ENCODE results near the gene VASH2.
A peak's percentile ranks its signal among the peaks of the same experiment; 100 is the strongest.
"Not testable (repeated sequence)": the region's sequence is repeated elsewhere in the genome, so short reads cannot be mapped to it uniquely, and the experiment has no call there.

VASH2 gene

DNA sequence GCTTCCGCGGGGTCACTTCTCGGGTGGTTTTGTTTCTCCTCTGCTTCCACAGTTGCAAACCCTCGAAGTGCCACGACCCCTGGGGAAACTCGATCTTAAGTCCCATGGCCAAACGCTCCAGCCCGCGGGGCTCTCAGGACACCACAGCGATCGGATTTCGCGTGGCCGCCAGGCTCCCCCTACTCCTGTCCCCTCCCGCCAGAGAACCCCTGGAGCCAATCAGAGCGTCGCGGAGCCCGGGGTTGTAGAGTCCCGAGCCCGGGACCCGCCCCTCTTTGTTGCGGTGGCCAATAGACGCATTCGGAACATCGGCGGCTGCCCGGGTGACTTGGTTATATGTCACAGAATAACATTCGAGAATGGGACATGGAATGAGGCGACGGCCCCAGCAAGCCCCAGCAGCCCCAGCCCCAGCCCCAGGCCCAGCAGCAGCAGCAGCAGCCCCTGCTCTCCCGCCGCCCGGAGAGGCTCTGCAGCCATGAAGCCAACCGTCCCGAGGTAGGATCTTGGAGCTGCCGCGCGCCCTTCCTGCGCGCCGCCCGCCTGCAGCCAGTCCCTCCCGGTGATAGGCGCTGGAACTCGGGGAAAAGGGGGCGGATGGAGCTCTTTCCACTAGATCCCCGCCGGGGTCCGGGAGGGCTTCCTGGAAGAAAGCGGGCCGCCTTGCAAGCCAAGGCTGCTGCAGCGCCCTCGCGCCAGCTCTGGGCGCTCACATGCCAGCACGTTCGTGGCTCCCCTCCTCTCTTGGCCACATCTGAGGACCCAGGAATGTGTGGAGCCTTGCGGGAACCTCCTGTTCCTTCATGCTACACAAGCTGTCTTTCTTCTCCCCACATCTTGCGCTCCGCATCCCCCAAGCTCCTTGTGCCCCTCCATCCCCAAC lies at the start of gene VASH2:
Gene VASH2, plus strand, starts transcription at position 299 of the 883 bp plus-strand sequence. CDS start 1,002 bp downstream, outside the sequence.
- no peaks in the 10 kb centered on the region for H3K9me3 ChIP-seq (ENCODE audit: low read length)
- H3K27me3 ChIP-seq (ENCODE audit: control insufficient read depth in 1 of 2, insufficient read depth in 2 of 2, low read length in 2 of 2), result peaks cover 0 to 14% of the 10 kb centered on the region in 2 donors
- H3K27ac ChIP-seq (ENCODE audit: low read depth, low read length), result no peak within 1 kb of the TSS
- H3K4me3 ChIP-seq (ENCODE audit: low read depth in 1 of 2, low read length in 2 of 2), result peak within 1 kb of the TSS; percentile 52 to 57
- H3K9ac ChIP-seq (ENCODE audit: low read length), result no peak within 1 kb of the TSS
- no peaks in the 10 kb centered on the region for H3K36me3 ChIP-seq (ENCODE audit: insufficient read depth, low read length)
- no peaks in the 10 kb centered on the region for H3K4me1 ChIP-seq (ENCODE audit: insufficient read depth, low read length)

DNA sequence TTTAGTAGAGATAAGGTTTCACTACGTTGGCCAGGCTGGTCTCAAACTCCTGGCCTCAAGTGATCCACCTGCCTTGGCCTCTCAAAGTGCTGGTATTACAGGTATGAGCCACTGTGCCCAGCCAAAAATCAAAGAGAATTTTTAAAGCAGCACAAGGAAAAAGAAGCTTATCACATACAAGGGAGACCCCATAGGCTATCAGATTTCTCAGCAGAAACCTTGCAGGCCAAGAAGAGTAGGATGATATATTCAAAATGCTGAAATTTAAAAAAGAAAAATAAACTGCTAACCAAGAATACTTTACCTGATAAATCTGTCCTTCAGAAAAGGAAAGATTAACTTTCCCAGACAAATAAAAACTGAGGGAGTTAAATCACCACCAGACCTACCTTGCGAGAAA lies 49.1 kb upstream of the VASH2 start:
- H3K9ac ChIP-seq (ENCODE audit: low read length), result no peak overlapping the region

GRCh38 chr1:212902054-212902453 lies 48.3 kb upstream of the VASH2 start:
- H3K27ac ChIP-seq (ENCODE audit: low read depth, low read length), result no peak overlapping the region
- H3K4me3 ChIP-seq (ENCODE audit: low read depth in 1 of 2, low read length in 2 of 2), result no peak overlapping the region
- H3K9ac ChIP-seq (ENCODE audit: low read length), result no peak overlapping the region
- no peaks in the 10 kb centered on the region for H3K4me1 ChIP-seq (ENCODE audit: insufficient read depth, low read length)
- no peaks in the 10 kb centered on the region for H3K27me3 ChIP-seq (ENCODE audit: control insufficient read depth in 1 of 2, insufficient read depth in 2 of 2, low read length in 2 of 2)
- H3K9me3 ChIP-seq (ENCODE audit: low read length), result no peaks in the 10 kb centered on the region
- no peaks in the 10 kb centered on the region for H3K36me3 ChIP-seq (ENCODE audit: insufficient read depth, low read length)

More for the DNA sequence above, 49.1 kb upstream of the VASH2 start:
- H3K4me3 ChIP-seq (ENCODE audit: low read depth in 1 of 2, low read length in 2 of 2), result no peak overlapping the region
- no peaks in the 10 kb centered on the region for H3K27me3 ChIP-seq (ENCODE audit: control insufficient read depth in 1 of 2, insufficient read depth in 2 of 2, low read length in 2 of 2)
- H3K36me3 ChIP-seq (ENCODE audit: insufficient read depth, low read length), result peaks cover 2% of the 10 kb centered on the region
- H3K4me1 ChIP-seq (ENCODE audit: insufficient read depth, low read length), result no peaks in the 10 kb centered on the region
- no peaks in the 10 kb centered on the region for H3K9me3 ChIP-seq (ENCODE audit: low read length)
- no peak overlapping the region for H3K27ac ChIP-seq (ENCODE audit: low read depth, low read length)

DNA sequence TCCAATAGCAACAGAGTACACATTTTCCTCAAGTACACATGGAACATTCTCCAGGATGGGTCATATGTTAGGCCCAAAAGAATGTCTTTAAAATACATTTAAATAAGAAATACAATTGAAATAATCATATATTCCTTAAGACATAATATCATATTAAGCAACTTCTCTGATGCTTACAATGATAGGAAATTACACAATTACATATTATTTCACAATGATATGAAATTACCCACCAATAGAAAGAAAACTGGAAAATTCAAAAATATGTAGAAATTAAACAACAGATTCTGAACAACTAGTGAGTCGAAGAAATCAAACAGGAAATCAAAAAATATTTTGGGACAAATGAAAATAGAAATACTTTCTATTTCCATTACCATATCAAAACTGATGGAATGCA lies 46.7 kb upstream of the VASH2 start:
- no peak overlapping the region for H3K4me3 ChIP-seq (ENCODE audit: low read depth in 1 of 2, low read length in 2 of 2)
- no peak overlapping the region for H3K9ac ChIP-seq (ENCODE audit: low read length)
- no peaks in the 10 kb centered on the region for H3K27me3 ChIP-seq (ENCODE audit: control insufficient read depth in 1 of 2, insufficient read depth in 2 of 2, low read length in 2 of 2)
- no peak overlapping the region for H3K27ac ChIP-seq (ENCODE audit: low read depth, low read length)
- H3K4me1 ChIP-seq (ENCODE audit: insufficient read depth, low read length), result no peaks in the 10 kb centered on the region
- no peaks in the 10 kb centered on the region for H3K9me3 ChIP-seq (ENCODE audit: low read length)
- no peaks in the 10 kb centered on the region for H3K36me3 ChIP-seq (ENCODE audit: insufficient read depth, low read length)

DNA sequence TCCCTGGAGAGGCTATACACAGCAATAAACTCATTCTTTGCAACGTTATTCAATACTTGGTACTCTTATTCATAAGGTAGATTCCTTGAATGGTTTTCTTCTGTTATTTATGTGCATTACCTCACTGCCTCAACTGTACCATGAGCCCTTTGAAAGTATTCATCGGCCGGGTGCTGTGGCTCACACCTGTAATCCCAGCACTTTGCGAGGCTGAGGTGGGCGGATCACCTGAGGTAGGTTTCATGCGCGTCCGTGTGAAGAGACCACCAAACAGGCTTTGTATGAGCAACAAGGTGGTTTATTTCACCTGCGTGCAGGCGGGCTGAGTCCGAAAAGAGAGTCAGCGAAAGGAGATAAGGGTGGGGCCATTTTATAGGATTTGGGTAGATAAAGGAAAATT lies 42.3 kb upstream of the VASH2 start:
- not testable (repeated sequence) for H3K27me3 ChIP-seq (ENCODE audit: control insufficient read depth in 1 of 2, insufficient read depth in 2 of 2, low read length in 2 of 2); H3K27ac ChIP-seq (ENCODE audit: low read depth, low read length); H3K36me3 ChIP-seq (ENCODE audit: insufficient read depth, low read length); H3K4me3 ChIP-seq (ENCODE audit: low read depth in 1 of 2, low read length in 2 of 2); H3K9ac ChIP-seq (ENCODE audit: low read length); H3K9me3 ChIP-seq (ENCODE audit: low read length); H3K4me1 ChIP-seq (ENCODE audit: insufficient read depth, low read length)

DNA sequence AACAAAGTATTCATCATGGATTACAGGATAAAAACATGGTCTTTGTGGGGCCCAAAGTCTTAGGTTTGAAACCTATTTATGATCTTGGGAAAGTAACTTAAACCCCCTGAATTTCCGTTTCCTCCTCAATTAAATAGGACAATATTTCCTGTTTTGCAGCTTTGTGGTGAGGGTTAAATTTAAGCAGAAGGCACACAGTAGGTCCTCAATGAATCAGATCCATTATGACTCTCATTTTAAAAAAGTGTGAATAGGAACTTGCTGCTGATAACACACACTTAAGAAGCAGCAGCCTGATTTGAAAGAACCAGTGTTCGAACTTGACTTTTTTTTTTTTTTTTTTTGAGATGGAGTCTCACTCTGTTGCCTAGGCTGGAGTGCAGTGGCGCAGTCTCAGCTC lies 41.4 kb upstream of the VASH2 start:
- H3K27me3 ChIP-seq (ENCODE audit: control insufficient read depth in 1 of 2, insufficient read depth in 2 of 2, low read length in 2 of 2), result no peaks in the 10 kb centered on the region
- H3K4me1 ChIP-seq (ENCODE audit: insufficient read depth, low read length), result no peaks in the 10 kb centered on the region
- H3K9me3 ChIP-seq (ENCODE audit: low read length), result no peaks in the 10 kb centered on the region
- no peaks in the 10 kb centered on the region for H3K36me3 ChIP-seq (ENCODE audit: insufficient read depth, low read length)
- H3K4me3 ChIP-seq (ENCODE audit: low read depth in 1 of 2, low read length in 2 of 2), result no peak overlapping the region
- H3K27ac ChIP-seq (ENCODE audit: low read depth, low read length), result no peak overlapping the region
- H3K9ac ChIP-seq (ENCODE audit: low read length), result no peak overlapping the region

GRCh38 chr1:212909652-212910063 lies 40.7 kb upstream of the VASH2 start:
- H3K36me3 ChIP-seq (ENCODE audit: insufficient read depth, low read length), result no peaks in the 10 kb centered on the region
- H3K27me3 ChIP-seq (ENCODE audit: control insufficient read depth in 1 of 2, insufficient read depth in 2 of 2, low read length in 2 of 2), result no peaks in the 10 kb centered on the region
- no peaks in the 10 kb centered on the region for H3K4me1 ChIP-seq (ENCODE audit: insufficient read depth, low read length)
- H3K27ac ChIP-seq (ENCODE audit: low read depth, low read length), result no peak overlapping the region
- H3K9me3 ChIP-seq (ENCODE audit: low read length), result no peaks in the 10 kb centered on the region
- H3K9ac ChIP-seq (ENCODE audit: low read length), result no peak overlapping the region
- H3K4me3 ChIP-seq (ENCODE audit: low read depth in 1 of 2, low read length in 2 of 2), result no peak overlapping the region

DNA sequence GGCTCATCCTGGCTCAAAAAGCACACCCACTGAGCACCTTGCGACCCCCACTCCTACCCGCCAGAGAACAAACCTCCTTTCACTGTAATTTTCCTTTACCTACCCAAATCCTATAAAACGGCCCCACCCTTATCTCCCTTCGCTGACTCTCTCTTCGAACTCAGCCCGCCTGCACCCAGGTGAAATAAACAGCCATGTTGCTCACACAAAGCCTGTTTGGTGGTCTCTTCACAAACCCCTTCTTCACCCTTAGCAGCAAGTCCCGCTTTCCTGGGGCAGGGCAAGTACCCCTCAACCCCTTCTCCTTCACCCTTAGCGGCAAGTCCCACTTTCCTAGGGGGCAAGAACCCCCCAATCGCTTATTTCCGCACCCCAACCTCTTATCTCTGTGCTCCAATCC lies 40.1 kb upstream of the VASH2 start:
- H3K9me3 ChIP-seq (ENCODE audit: low read length); H3K4me3 ChIP-seq (ENCODE audit: low read depth in 1 of 2, low read length in 2 of 2); H3K27ac ChIP-seq (ENCODE audit: low read depth, low read length); H3K27me3 ChIP-seq (ENCODE audit: control insufficient read depth in 1 of 2, insufficient read depth in 2 of 2, low read length in 2 of 2); H3K4me1 ChIP-seq (ENCODE audit: insufficient read depth, low read length); H3K9ac ChIP-seq (ENCODE audit: low read length); H3K36me3 ChIP-seq (ENCODE audit: insufficient read depth, low read length): not testable (repeated sequence)

DNA sequence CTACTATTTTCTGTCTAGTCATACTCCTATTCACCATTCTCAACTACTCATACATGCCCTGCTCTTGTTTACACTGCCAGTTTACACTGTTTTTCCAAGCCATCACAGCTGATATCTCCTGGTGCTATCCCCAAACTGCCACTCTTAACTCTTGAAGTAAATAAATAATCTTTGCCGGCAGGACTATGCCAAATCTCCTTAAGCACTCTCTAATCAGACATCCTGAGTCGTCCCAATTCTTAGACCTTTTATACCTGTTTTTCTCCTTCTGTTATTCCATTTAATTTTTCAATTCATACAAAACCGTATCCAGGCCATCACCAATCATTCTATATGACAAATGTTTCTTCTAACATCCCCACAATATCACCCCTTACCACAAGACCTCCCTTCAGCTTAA lies 36.7 kb upstream of the VASH2 start:
- not testable (repeated sequence) for H3K4me1 ChIP-seq (ENCODE audit: insufficient read depth, low read length); H3K9ac ChIP-seq (ENCODE audit: low read length); H3K27ac ChIP-seq (ENCODE audit: low read depth, low read length); H3K4me3 ChIP-seq (ENCODE audit: low read depth in 1 of 2, low read length in 2 of 2); H3K36me3 ChIP-seq (ENCODE audit: insufficient read depth, low read length); H3K27me3 ChIP-seq (ENCODE audit: control insufficient read depth in 1 of 2, insufficient read depth in 2 of 2, low read length in 2 of 2); H3K9me3 ChIP-seq (ENCODE audit: low read length)

DNA sequence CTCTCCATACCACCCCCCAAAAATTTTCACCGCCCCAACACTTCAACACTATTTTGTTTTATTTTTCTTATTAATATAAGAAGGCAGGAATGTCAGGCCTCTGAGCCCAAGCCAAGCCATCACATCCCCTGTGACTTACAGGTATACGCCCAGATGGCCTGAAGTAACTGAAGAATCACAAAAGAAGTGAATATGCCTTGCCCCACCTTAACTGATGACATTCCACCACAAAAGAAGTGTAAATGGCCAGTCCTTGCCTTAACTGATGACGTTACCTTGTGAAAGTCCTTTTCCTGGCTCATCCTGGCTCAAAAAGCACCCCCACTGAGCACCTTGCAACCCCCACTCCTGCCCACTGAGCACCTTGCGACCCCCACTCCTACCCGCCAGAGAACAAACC lies 36.2 kb upstream of the VASH2 start:
- not testable (repeated sequence) for H3K9me3 ChIP-seq (ENCODE audit: low read length); H3K27me3 ChIP-seq (ENCODE audit: control insufficient read depth in 1 of 2, insufficient read depth in 2 of 2, low read length in 2 of 2); H3K4me1 ChIP-seq (ENCODE audit: insufficient read depth, low read length); H3K36me3 ChIP-seq (ENCODE audit: insufficient read depth, low read length); H3K4me3 ChIP-seq (ENCODE audit: low read depth in 1 of 2, low read length in 2 of 2); H3K27ac ChIP-seq (ENCODE audit: low read depth, low read length); H3K9ac ChIP-seq (ENCODE audit: low read length)

DNA sequence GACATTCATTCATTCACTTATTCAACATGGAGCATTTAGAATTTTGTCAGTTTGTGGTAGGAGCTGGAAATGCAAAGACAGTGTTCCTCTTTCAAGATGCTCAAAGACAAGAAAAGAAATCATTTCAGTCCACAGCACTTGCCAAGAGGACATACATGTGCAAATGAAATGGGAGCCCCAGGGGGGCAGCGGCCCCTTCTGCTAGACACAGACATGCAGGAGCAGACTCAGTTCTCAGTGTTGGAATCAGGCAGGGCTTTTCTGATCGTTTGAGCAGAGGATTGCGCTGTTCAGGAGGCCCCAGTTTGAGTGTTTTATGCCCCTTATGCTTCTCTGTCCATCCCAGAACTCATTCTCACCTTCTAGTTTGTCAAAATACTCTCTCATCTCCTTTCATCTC lies 35.6 kb upstream of the VASH2 start:
- no peaks in the 10 kb centered on the region for H3K9me3 ChIP-seq (ENCODE audit: low read length)
- no peak overlapping the region for H3K4me3 ChIP-seq (ENCODE audit: low read depth in 1 of 2, low read length in 2 of 2)
- H3K4me1 ChIP-seq (ENCODE audit: insufficient read depth, low read length), result peaks cover 3% of the 10 kb centered on the region
- H3K36me3 ChIP-seq (ENCODE audit: insufficient read depth, low read length), result no peaks in the 10 kb centered on the region
- no peak overlapping the region for H3K27ac ChIP-seq (ENCODE audit: low read depth, low read length)
- no peak overlapping the region for H3K9ac ChIP-seq (ENCODE audit: low read length)
- H3K27me3 ChIP-seq (ENCODE audit: control insufficient read depth in 1 of 2, insufficient read depth in 2 of 2, low read length in 2 of 2), result no peaks in the 10 kb centered on the region

All from muscle layer of colon (tissue), 2 donors.